Astrocyte (in vitro differentiated cells and primary cell): ENCODE data around the gene MUC6. TPM values are rescaled to one million over a fixed set of nuclear protein-coding genes. Genes with fewer than 3 reads are reported as not detected.

ENCODE experiments used
- DNase-seq: peaks from one replicate; pipeline ENCODE4 v3.0.0-alpha.2; 2010; ENCODE audit warnings: low read depth
- FAIRE-seq: peaks from 2 replicates; lab custom pipeline; 2011; peaks lifted over from hg19 to GRCh38; lab: Jason Lieb, UNC
- H2AFZ ChIP-seq: 2 replicates; pipeline ENCODE4 v1.6.0; 2012; ENCODE audit warnings: low read depth, low read length, inconsistent platforms
- H3K27ac ChIP-seq: 2 replicates; pipeline ENCODE4 v1.5.1; 2011; ENCODE audit warnings: low read depth, low read length, inconsistent platforms
- H3K27me3 ChIP-seq: 2 replicates; pipeline ENCODE4 v1.6.0; 2011; ENCODE audit warnings: low read length, inconsistent platforms; ENCODE audit not compliant: insufficient read depth
- H3K36me3 ChIP-seq: 2 replicates; pipeline ENCODE4 v1.5.1; 2011; ENCODE audit warnings: low read length, inconsistent platforms; ENCODE audit not compliant: insufficient read depth
- H3K4me1 ChIP-seq: 2 replicates; pipeline ENCODE4 v1.5.1; 2011; ENCODE audit warnings: low read length, inconsistent platforms; ENCODE audit not compliant: insufficient read depth
- H3K4me2 ChIP-seq: 2 replicates; pipeline ENCODE4 v1.6.0; 2012; ENCODE audit warnings: low read length, inconsistent platforms
- H3K4me3 ChIP-seq: 2 replicates; pipeline ENCODE4 v1.5.1; 2011; ENCODE audit warnings: low read depth, mild to moderate bottlenecking, low read length, inconsistent platforms; ENCODE audit not compliant: insufficient read depth
- H3K79me2 ChIP-seq: 2 replicates; pipeline ENCODE4 v1.6.0; 2012; ENCODE audit warnings: mild to moderate bottlenecking, low read length, inconsistent platforms; ENCODE audit not compliant: insufficient read depth
- H3K9ac ChIP-seq: 2 replicates; pipeline ENCODE4 v1.6.0; 2012; ENCODE audit warnings: mild to moderate bottlenecking, low read length, inconsistent platforms
- H3K9me3 ChIP-seq: 2 replicates; pipeline ENCODE4 v1.5.1; 2012; ENCODE audit warnings: low read depth, mild to moderate bottlenecking, low read length, inconsistent platforms; ENCODE audit not compliant: insufficient read depth
- H4K20me1 ChIP-seq: 2 replicates; pipeline ENCODE4 v1.6.0; 2012; ENCODE audit warnings: low read length, inconsistent platforms; ENCODE audit not compliant: insufficient read depth
- H3K27ac Mint-ChIP-seq: one replicate; pipeline ENCODE4 v1.8.0; 2021; ENCODE audit warnings: mild to moderate bottlenecking, mixed read lengths; ENCODE audit not compliant: unreplicated experiment
- H3K27me3 Mint-ChIP-seq: one replicate; pipeline ENCODE4 v1.8.0; 2021; ENCODE audit warnings: low read depth, mixed read lengths; ENCODE audit not compliant: unreplicated experiment
- H3K36me3 Mint-ChIP-seq: one replicate; pipeline ENCODE4 v1.8.0; 2021; ENCODE audit warnings: low read depth, mixed read lengths; ENCODE audit not compliant: unreplicated experiment
- H3K4me1 Mint-ChIP-seq: one replicate; pipeline ENCODE4 v1.8.0; 2021; ENCODE audit warnings: low read depth, mixed read lengths; ENCODE audit not compliant: unreplicated experiment
- H3K4me3 Mint-ChIP-seq: one replicate; pipeline ENCODE4 v1.8.0; 2021; ENCODE audit warnings: mild to moderate bottlenecking, moderate library complexity, mixed read lengths; ENCODE audit not compliant: unreplicated experiment
- H3K9me3 Mint-ChIP-seq: one replicate; pipeline ENCODE4 v1.8.0; 2021; ENCODE audit warnings: mild to moderate bottlenecking, mixed read lengths; ENCODE audit not compliant: unreplicated experiment
- CTCF ChIP-seq: IDR thresholded peaks from 2 replicates; pipeline ENCODE4 v1.5.1; 2011; ENCODE audit warnings: low read depth, mild to moderate bottlenecking, inconsistent platforms, low read length, moderate library complexity; ENCODE audit not compliant: insufficient read depth
- EZH2 ChIP-seq: IDR thresholded peaks from 2 replicates; pipeline ENCODE4 v1.6.1; 2012; ENCODE audit warnings: mild to moderate bottlenecking, low read length, inconsistent platforms; ENCODE audit not compliant: insufficient read depth
- total RNA-seq: library from RNA; stranded (reverse); gene quantifications from 2 replicates; pipeline ENCODE4 v1.2.1, GENCODE V29; 2021

The MUC6 gene
- total RNA-seq, 1 donor from 2014 or later = not detected

DNA sequence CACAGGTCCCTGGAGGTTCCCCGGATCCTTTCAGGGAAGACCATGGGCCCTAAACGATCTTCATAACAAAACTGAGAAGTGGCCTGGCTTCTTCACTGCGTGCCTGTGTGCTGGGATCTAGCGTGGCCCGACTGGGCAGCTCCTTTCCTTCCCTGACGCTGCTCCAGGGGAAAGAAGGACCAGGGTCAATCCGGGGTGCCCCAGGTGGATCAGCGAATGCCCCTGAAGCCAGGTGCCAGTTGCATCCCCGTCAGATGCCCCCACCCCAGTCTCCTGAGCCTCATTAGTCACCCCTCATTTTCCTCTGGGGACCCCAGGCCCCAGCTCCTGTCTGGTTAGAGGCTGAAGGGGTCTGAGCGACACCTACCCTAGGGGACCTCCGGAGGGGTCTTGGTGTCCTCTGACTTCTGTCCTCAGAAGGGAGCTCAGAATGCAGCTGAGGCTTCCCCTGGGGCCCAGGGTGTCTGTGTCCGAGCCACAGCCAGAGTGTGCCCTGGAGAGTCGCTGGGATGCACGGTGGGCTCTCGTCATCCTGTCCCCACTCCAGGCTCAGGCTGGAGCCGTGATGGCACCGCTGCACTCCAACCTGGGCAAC is 18.7 kb upstream of the MUC6 start:
- Histone ChIP-seq H3K36me3 (no peaks in the 10 kb centered on the region), H4K20me1 (no peaks in the 10 kb centered on the region), H3K27me3 (no peaks in the 10 kb centered on the region), H3K79me2 (no peaks in the 10 kb centered on the region), H3K9ac (no peak overlapping the region), H2AFZ (no peak overlapping the region), H3K27ac (no peak overlapping the region), H3K9me3 (no peaks in the 10 kb centered on the region), H3K4me3 (no peak overlapping the region), H3K4me1 (peaks cover under 1% of the 10 kb centered on the region), H3K4me2 (no peak overlapping the region)
- Mint-ChIP-seq H3K27me3 (peaks cover 17% of the 10 kb centered on the region), H3K36me3 (peaks cover 2% of the 10 kb centered on the region), H3K4me1 (no peaks in the 10 kb centered on the region), H3K9me3 (peaks cover 4% of the 10 kb centered on the region), H3K27ac (no peak overlapping the region), H3K4me3 (no peak overlapping the region)
- DNase-seq = no peak
- no peak for TF ChIP-seq CTCF
- TF ChIP-seq EZH2 = no peak
- no peak for FAIRE-seq

DNA sequence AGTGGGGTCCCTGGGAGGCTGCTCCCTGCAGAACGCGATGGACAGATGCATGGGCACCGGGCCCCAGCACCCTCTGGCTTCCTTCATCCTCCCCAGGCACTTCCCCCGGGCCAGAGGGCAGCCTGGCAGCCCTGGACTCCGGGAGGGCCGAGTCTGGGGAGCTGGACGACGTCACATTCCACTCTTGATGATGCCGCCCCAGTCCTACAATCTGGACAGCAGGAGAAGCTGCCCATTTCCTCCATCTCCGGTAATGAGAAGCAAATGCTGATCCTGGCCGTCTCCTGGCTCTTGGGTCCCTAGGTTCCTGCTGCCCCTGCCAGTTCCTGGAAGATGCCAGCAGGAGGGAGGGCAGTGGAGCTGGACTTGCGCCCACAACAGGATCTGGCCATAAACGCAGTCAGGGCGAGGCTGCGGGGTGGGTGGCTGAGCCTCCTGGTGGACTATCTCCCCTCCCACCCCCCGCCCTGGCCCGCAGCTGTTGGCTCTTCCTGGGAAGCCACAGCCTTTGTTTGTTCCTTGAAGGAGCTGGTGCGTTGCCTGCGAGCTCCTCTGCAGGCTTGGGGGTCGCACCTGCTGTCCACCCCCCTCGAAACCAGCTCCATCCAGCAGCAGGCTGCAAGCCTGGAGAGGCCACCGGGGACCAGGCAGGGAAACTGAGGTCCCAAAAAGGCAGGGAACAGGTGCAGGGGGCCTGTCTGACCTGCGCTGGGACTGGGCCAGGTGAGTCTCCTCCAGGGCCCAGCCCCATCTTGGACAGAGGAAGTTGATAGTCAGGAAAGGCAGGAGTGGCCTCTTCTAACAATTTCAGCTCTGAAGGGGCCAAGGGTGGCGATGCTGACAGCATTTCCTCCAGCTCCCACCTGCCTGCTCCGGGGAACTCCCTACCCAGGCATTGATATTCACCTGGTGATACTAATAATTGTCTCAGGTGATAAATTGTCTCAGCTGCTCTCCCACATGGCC is 17.9 kb upstream of the MUC6 start:
- Mint-ChIP-seq H3K27ac (no peak overlapping the region), H3K4me1 (no peaks in the 10 kb centered on the region), H3K27me3 (peaks cover 17% of the 10 kb centered on the region), H3K36me3 (peaks cover 2% of the 10 kb centered on the region), H3K9me3 (peaks cover 4% of the 10 kb centered on the region), H3K4me3 (no peak overlapping the region)
- H3K4me3 ChIP-seq = no peak overlapping the region
- H2AFZ ChIP-seq = no peak overlapping the region
- peaks cover 1% of the 10 kb centered on the region for H3K27me3 ChIP-seq
- TF ChIP-seq CTCF = no peak
- TF ChIP-seq EZH2 = no peak
- FAIRE-seq (no peak), DNase-seq (no peak)
- H3K9me3 ChIP-seq = no peaks in the 10 kb centered on the region
- no peaks in the 10 kb centered on the region for H3K79me2 ChIP-seq
- H3K4me1 ChIP-seq = no peaks in the 10 kb centered on the region
- H3K9ac ChIP-seq = no peak overlapping the region
- H3K27ac ChIP-seq = no peak overlapping the region
- no peaks in the 10 kb centered on the region for H4K20me1 ChIP-seq
- no peak overlapping the region for H3K4me2 ChIP-seq
- H3K36me3 ChIP-seq = no peaks in the 10 kb centered on the region
